ENCODE results near the gene ANO5. TPM values are rescaled to one million over a fixed set of nuclear protein-coding genes. Genes with fewer than 3 reads are reported as not detected.
A peak's percentile ranks its signal among the peaks of the same experiment; 100 is the strongest.

Gene ANO5
- polyA plus RNA-seq (ENCODE audit: low read depth in 6 of 6): under 1 TPM in 1 of 6 donors, not detected in 5; 0.29 TPM

GRCh38 chr11:22192642-22193347 lies at the start of gene ANO5:
ANO5 (plus strand) TSS chr11:22193085; CDS start chr11:22193493, 408 bp downstream.
- H3K4me1 Mint-ChIP-seq: peaks cover 14 to 25% (median 20%) of the 10 kb centered on the region in 3 donors
- peaks cover 31 to 41% (median 39%) of the 10 kb centered on the region in 3 donors for H3K27me3 Mint-ChIP-seq
- no peak for DNase-seq
- peaks cover 0 to 3% of the 10 kb centered on the region in 2 donors for H3K36me3 Mint-ChIP-seq
- H3K9me3 Mint-ChIP-seq: peaks cover 0 to 5% (median 2%) of the 10 kb centered on the region in 7 donors
- H3K27ac Mint-ChIP-seq: peak within 1 kb of the TSS in 2 of 6 donors; percentile 60
- H3K4me3 Mint-ChIP-seq: peak within 1 kb of the TSS; percentile 52 to 89 (median 80)
- peak in 1 of 2 donors; percentile 33 for ATAC-seq (ENCODE audit: low read depth in 2 of 2)

GRCh38 chr11:22151649-22152197 lies 41.2 kb upstream of the ANO5 start:
- no peak overlapping the region for H3K27ac Mint-ChIP-seq
- H3K27me3 Mint-ChIP-seq: no peaks in the 10 kb centered on the region
- DNase-seq (no peak), ATAC-seq (ENCODE audit: low read depth in 2 of 2) (no peak)
- no peaks in the 10 kb centered on the region for H3K4me1 Mint-ChIP-seq
- H3K9me3 Mint-ChIP-seq: peaks cover 0 to 4% (median 1%) of the 10 kb centered on the region in 7 donors
- H3K36me3 Mint-ChIP-seq: no peaks in the 10 kb centered on the region
- H3K4me3 Mint-ChIP-seq: no peak overlapping the region

- peaks cover 0 to 5% (median 4%) of the 10 kb centered on the region in 3 donors for H3K27me3 Mint-ChIP-seq
- no peak overlapping the region for H3K4me3 Mint-ChIP-seq
- no peaks in the 10 kb centered on the region for H3K4me1 Mint-ChIP-seq
- no peaks in the 10 kb centered on the region for H3K36me3 Mint-ChIP-seq
- H3K27ac Mint-ChIP-seq: no peak overlapping the region
- ATAC-seq (ENCODE audit: low read depth in 2 of 2) (no peak), DNase-seq (no peak)
- H3K9me3 Mint-ChIP-seq: no peaks in the 10 kb centered on the region
Observed at GRCh38 chr11:22157531-22157930, 35.4 kb upstream of the ANO5 start.

- DNase-seq: no peak
- no peak for ATAC-seq (ENCODE audit: low read depth in 2 of 2)
- Mint-ChIP-seq H3K27me3 (peaks cover 0 to 5% (median 4%) of the 10 kb centered on the region in 3 donors), H3K36me3 (no peaks in the 10 kb centered on the region), H3K27ac (no peak overlapping the region), H3K4me3 (no peak overlapping the region), H3K4me1 (no peaks in the 10 kb centered on the region), H3K9me3 (peaks cover 0 to 4% (median 0%) of the 10 kb centered on the region in 7 donors)
Observed at GRCh38 chr11:22161489-22161888, 31.4 kb upstream of the ANO5 start.

GRCh38 chr11:22162756-22163155 lies 30.1 kb upstream of the ANO5 start:
- Mint-ChIP-seq H3K27ac (peak overlapping the region in 1 of 6 donors; percentile 30), H3K4me1 (no peaks in the 10 kb centered on the region), H3K36me3 (no peaks in the 10 kb centered on the region), H3K4me3 (no peak overlapping the region), H3K9me3 (peaks cover 0 to 4% (median 0%) of the 10 kb centered on the region in 7 donors), H3K27me3 (peaks cover 0 to 4% (median 3%) of the 10 kb centered on the region in 3 donors)
- DNase-seq (no peak), ATAC-seq (ENCODE audit: low read depth in 2 of 2) (no peak)

- Mint-ChIP-seq H3K9me3 (peaks cover 0 to 4% (median 0%) of the 10 kb centered on the region in 7 donors), H3K4me1 (no peaks in the 10 kb centered on the region), H3K4me3 (no peak overlapping the region), H3K27me3 (no peaks in the 10 kb centered on the region), H3K27ac (no peak overlapping the region), H3K36me3 (no peaks in the 10 kb centered on the region)
- ATAC-seq (ENCODE audit: low read depth in 2 of 2): no peak
- no peak for DNase-seq
Observed at GRCh38 chr11:22163394-22163797, 29.5 kb upstream of the ANO5 start.

GRCh38 chr11:22165087-22165486 lies 27.8 kb upstream of the ANO5 start:
- no peak overlapping the region for H3K27ac Mint-ChIP-seq
- peaks cover 0 to 5% (median 0%) of the 10 kb centered on the region in 3 donors for H3K27me3 Mint-ChIP-seq
- H3K9me3 Mint-ChIP-seq: peaks cover 0 to 4% (median 0%) of the 10 kb centered on the region in 7 donors

GRCh38 chr11:22165759-22166513 lies 26.9 kb upstream of the ANO5 start:
- Mint-ChIP-seq H3K9me3 (peaks cover 0 to 4% (median 0%) of the 10 kb centered on the region in 7 donors), H3K4me1 (no peaks in the 10 kb centered on the region), H3K4me3 (no peak overlapping the region), H3K27me3 (peaks cover 0 to 5% (median 0%) of the 10 kb centered on the region in 3 donors), H3K27ac (no peak overlapping the region), H3K36me3 (no peaks in the 10 kb centered on the region)
- DNase-seq (no peak), ATAC-seq (ENCODE audit: low read depth in 2 of 2) (no peak)

More at GRCh38 chr11:22165087-22165486, 27.8 kb upstream of the ANO5 start:
- Mint-ChIP-seq H3K36me3 (no peaks in the 10 kb centered on the region), H3K4me3 (no peak overlapping the region), H3K4me1 (no peaks in the 10 kb centered on the region)
- DNase-seq (no peak), ATAC-seq (ENCODE audit: low read depth in 2 of 2) (no peak)

GRCh38 chr11:22169833-22170232 lies 23.1 kb upstream of the ANO5 start:
- ATAC-seq (ENCODE audit: low read depth in 2 of 2) (no peak), DNase-seq (no peak)
- Mint-ChIP-seq H3K36me3 (no peaks in the 10 kb centered on the region), H3K27me3 (peaks cover 0 to 5% (median 0%) of the 10 kb centered on the region in 3 donors), H3K4me3 (no peak overlapping the region), H3K4me1 (no peaks in the 10 kb centered on the region), H3K27ac (no peak overlapping the region), H3K9me3 (peaks cover 0 to 2% (median 0%) of the 10 kb centered on the region in 7 donors)

- no peak for ATAC-seq (ENCODE audit: low read depth in 2 of 2)
- DNase-seq: no peak
- Mint-ChIP-seq H3K27ac (no peak overlapping the region), H3K9me3 (peaks cover 0 to 2% (median 0%) of the 10 kb centered on the region in 7 donors), H3K4me3 (no peak overlapping the region), H3K36me3 (no peaks in the 10 kb centered on the region), H3K4me1 (no peaks in the 10 kb centered on the region), H3K27me3 (peaks cover 0 to 5% (median 5%) of the 10 kb centered on the region in 3 donors)
Observed at GRCh38 chr11:22173532-22173931, 19.4 kb upstream of the ANO5 start.

GRCh38 chr11:22177186-22177585 lies 15.7 kb upstream of the ANO5 start:
- Mint-ChIP-seq H3K27me3 (peaks cover 0 to 9% (median 0%) of the 10 kb centered on the region in 3 donors), H3K9me3 (no peaks in the 10 kb centered on the region), H3K4me1 (no peaks in the 10 kb centered on the region), H3K36me3 (no peaks in the 10 kb centered on the region), H3K27ac (no peak overlapping the region), H3K4me3 (no peak overlapping the region)
- ATAC-seq (ENCODE audit: low read depth in 2 of 2): no peak
- no peak for DNase-seq

GRCh38 chr11:22179626-22180025 lies 13.3 kb upstream of the ANO5 start:
- no peak overlapping the region for H3K4me3 Mint-ChIP-seq
- ATAC-seq (ENCODE audit: low read depth in 2 of 2): no peak
- H3K27ac Mint-ChIP-seq: no peak overlapping the region
- no peak for DNase-seq
- no peaks in the 10 kb centered on the region for H3K9me3 Mint-ChIP-seq
- H3K27me3 Mint-ChIP-seq: peaks cover 0 to 9% (median 0%) of the 10 kb centered on the region in 3 donors
- no peaks in the 10 kb centered on the region for H3K36me3 Mint-ChIP-seq
- H3K4me1 Mint-ChIP-seq: no peaks in the 10 kb centered on the region

- Mint-ChIP-seq H3K27ac (no peak overlapping the region), H3K4me1 (no peaks in the 10 kb centered on the region), H3K27me3 (peaks cover 0 to 9% (median 0%) of the 10 kb centered on the region in 3 donors), H3K9me3 (no peaks in the 10 kb centered on the region), H3K36me3 (no peaks in the 10 kb centered on the region), H3K4me3 (no peak overlapping the region)
- ATAC-seq (ENCODE audit: low read depth in 2 of 2) (no peak), DNase-seq (no peak)
Observed at GRCh38 chr11:22180131-22180530, 12.8 kb upstream of the ANO5 start.
